ENCODE data around the gene MLYCD.

Gene MLYCD

DNA sequence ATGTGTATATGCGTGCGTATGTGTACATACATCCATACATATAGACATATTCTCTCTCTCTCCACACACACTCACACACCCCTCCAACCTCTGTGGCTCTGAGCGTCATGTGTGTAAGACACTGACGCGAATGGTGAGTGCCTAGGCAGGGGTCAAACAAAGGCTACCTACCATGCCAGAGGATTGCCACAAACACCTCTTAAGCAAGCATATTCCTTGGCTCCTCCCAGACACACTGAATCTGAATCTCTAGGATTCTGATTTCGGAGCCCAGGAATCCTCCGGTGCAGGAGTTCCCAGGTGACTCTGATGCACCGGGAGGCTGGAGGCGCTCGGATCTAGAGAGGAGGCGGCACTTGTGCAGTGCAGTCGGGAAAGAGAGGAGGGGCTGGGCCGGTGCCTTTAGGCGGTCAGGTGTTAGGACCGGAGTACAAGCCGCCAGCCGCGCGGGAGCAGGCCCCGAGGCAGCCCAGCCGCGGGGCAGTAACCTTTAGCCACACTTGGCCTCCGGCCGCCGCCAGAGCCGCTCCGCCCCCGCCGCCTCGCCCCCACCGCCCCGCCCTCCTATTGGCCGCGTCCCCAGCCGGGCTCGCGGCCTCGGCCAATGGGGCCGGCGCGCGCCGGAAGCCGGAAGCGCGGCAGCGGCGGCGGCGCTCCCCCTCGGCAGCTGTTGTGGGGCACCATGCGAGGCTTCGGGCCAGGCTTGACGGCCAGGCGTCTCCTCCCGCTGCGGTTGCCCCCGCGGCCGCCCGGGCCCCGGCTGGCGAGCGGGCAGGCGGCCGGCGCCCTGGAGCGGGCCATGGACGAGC lies at the start of gene MLYCD:
Gene MLYCD (plus strand): TSS at position 653 of the 809 bp plus-strand sequence. CDS start 30 bp downstream, at position 683.
- TF ChIP-seq, protein P1, sequence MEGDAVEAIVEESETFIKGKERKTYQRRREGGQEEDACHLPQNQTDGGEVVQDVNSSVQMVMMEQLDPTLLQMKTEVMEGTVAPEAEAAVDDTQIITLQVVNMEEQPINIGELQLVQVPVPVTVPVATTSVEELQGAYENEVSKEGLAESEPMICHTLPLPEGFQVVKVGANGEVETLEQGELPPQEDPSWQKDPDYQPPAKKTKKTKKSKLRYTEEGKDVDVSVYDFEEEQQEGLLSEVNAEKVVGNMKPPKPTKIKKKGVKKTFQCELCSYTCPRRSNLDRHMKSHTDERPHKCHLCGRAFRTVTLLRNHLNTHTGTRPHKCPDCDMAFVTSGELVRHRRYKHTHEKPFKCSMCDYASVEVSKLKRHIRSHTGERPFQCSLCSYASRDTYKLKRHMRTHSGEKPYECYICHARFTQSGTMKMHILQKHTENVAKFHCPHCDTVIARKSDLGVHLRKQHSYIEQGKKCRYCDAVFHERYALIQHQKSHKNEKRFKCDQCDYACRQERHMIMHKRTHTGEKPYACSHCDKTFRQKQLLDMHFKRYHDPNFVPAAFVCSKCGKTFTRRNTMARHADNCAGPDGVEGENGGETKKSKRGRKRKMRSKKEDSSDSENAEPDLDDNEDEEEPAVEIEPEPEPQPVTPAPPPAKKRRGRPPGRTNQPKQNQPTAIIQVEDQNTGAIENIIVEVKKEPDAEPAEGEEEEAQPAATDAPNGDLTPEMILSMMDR (IDR thresholded peaks at IDR 0.05; ENCODE audit: low read depth, low read length): no peak
- H3K4me3 ChIP-seq (ENCODE audit: low read depth, low read length): peak within 1 kb of the TSS; percentile 70

DNA sequence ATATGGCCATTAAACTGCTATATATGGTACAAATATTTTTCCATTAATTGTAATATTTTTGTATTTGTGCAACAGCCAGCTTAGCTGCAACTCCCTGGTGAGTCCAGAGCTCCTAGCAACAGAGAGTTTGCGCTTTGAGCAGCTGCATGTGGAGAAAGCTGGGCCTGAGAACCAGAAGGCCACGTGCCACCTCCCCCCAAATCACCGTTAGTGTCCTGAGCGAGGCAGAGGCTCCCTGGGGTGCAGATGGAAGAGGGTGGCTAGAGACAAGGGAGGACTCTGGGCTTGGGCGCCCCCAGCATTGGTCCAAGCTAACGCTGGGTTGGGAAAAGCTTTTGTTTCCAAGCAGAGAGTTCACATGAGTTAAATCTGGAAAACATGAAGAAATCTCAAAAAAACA lies 49.5 kb upstream of the MLYCD start:
- TF ChIP-seq, protein P1 (IDR thresholded peaks at IDR 0.05; ENCODE audit: low read depth, low read length): no peak
- no peak overlapping the region for H3K4me3 ChIP-seq (ENCODE audit: low read depth, low read length)

DNA sequence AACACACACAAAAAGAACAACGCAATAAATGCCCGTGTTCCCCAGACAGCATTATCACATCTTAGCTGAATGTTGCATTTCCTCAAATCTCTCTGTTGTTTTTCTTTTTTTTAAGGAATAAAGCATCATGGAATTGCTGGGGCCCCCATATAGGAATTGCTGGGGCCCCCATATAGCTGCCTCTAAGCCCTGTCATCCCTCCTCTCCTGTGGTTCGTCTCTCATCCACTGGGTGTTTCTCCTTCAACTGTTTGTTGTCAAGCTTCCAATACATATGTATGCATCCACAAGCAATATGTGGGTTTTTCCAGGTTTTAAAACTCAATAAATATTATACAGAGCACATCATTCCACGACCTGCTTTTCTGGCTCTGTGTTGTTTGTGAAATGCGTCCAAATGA lies 48.0 kb upstream of the MLYCD start:
- no peak overlapping the region for H3K4me3 ChIP-seq (ENCODE audit: low read depth, low read length)
- TF ChIP-seq, protein P1 (IDR thresholded peaks at IDR 0.05; ENCODE audit: low read depth, low read length): no peak

DNA sequence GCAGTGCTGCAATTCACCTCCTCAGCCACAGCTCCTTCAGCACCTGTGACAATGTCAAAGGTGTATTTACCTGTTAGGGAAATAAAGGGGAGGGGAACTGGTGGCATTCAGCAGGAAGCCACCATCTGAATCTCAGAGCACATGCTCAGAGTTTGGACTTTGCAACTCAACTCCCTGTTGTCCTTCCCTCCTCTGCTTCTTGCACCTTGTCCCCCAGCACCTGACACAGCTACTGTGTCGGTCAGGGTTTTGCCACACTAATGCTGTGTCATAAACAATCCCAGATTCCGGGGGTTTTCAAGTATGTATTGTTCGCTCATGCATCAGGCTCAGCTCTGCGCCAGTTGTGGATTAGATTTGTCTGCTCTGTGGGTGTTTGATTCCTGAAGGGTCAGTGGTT lies 47.4 kb upstream of the MLYCD start:
- TF ChIP-seq, protein P1 (IDR thresholded peaks at IDR 0.05; ENCODE audit: low read depth, low read length): no peak
- no peak overlapping the region for H3K4me3 ChIP-seq (ENCODE audit: low read depth, low read length)

DNA sequence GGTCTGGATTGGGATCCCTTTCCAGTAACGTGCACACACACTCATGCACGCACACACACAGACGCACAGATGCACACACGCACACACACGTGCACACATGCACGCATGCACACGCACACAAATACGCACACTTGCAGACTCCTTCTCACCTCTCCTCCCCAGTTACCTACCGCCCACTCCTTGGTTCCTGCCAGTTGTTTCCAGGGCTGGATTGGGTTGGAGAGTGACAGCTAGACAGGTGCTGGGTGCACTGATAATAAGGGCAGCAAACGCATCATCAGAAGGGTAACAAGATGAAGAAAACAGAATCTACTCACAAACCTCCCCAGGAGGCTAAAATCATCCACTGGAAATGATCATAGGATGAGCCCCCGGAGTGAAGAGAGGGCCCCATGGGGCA lies 46.1 kb upstream of the MLYCD start:
- TF ChIP-seq, protein P1 (IDR thresholded peaks at IDR 0.05; ENCODE audit: low read depth, low read length): no peak
- no peak overlapping the region for H3K4me3 ChIP-seq (ENCODE audit: low read depth, low read length)

DNA sequence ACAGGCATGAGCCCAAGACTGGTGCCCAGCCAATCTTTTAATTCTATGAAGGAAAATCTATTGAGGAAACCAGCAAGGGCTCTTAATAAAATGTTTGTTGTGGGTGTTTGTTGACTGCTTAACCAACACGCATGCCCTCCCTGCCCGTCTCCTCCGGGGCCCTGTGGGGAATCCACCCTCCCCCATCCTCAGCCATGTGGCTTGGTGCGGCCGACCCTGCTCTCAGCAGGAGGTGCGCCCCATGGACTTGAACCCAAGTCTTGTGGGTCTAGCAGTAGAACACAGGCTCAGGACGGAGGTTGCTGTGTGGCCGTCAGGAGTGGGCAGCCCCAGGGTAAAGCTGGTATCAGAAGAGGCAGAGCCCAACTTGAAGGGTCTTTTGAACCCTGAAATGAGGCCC lies 45.1 kb upstream of the MLYCD start:
- TF ChIP-seq, protein P1 (IDR thresholded peaks at IDR 0.05; ENCODE audit: low read depth, low read length): no peak
- no peak overlapping the region for H3K4me3 ChIP-seq (ENCODE audit: low read depth, low read length)

DNA sequence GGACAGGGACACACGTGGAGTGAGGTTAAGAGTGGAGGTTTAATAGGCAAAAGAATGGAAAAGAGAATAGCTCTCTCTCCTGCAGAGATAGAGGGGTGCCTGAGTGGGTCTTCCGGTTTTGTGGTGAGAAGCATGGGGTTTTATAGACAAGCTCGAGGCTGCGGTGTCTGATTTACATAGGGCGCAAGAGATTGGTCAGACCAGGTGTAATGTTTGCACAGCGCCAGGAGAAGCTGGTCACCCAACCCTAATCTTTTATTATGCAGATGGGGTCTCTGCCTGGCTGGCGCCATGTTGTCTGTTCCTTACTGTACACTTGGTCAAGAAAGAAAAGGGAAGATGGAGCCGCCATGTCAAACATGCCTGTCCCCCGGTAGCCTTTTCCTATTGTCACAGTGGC lies 44.5 kb upstream of the MLYCD start:
- TF ChIP-seq, protein P1 (IDR thresholded peaks at IDR 0.05; ENCODE audit: low read depth, low read length): no peak
- no peak overlapping the region for H3K4me3 ChIP-seq (ENCODE audit: low read depth, low read length)
